Hepatic stellate cell (primary cell): ENCODE data around the gene C1QTNF8.

ENCODE experiments used
- DNase-seq: peaks from one replicate; pipeline ENCODE4 v3.0.0; 2011; ENCODE audit warnings: low spot score

Gene C1QTNF8

DNA sequence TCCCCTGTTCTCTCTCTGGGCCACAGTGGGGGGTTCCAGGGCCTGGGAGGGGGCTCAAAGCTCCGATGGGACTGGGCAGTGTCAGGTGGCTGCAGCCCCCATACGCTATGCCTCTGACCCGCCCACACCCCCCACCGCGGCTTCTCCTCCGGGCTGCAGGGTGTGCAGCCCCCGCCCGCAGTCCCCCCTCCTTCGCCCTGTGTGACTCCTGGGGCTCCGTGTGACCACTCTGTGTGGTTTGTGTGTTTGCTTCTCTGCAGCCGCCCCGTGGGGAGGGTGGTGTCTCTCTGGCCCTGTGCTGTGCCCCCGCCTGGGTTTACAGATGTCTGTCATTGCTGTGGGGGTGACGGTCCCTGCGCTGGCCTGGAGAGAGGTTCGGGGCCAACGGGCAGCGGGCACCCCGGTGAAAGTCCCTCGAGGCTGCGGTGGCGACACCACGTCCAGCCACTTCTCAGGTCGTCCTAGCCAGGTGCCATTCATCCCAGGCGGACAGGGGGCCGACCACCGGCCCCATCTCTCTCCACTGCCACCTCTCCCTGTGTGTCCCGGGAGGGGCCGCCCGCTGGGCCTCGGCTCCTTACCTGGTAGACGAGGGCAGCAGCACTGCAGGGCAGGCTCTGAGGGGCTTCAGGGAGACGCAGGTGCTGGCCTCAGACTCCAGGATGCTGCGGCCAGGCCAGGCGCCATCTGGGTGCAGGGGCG is 18.0 kb downstream of the C1QTNF8 start:
- no peak for DNase-seq

DNA sequence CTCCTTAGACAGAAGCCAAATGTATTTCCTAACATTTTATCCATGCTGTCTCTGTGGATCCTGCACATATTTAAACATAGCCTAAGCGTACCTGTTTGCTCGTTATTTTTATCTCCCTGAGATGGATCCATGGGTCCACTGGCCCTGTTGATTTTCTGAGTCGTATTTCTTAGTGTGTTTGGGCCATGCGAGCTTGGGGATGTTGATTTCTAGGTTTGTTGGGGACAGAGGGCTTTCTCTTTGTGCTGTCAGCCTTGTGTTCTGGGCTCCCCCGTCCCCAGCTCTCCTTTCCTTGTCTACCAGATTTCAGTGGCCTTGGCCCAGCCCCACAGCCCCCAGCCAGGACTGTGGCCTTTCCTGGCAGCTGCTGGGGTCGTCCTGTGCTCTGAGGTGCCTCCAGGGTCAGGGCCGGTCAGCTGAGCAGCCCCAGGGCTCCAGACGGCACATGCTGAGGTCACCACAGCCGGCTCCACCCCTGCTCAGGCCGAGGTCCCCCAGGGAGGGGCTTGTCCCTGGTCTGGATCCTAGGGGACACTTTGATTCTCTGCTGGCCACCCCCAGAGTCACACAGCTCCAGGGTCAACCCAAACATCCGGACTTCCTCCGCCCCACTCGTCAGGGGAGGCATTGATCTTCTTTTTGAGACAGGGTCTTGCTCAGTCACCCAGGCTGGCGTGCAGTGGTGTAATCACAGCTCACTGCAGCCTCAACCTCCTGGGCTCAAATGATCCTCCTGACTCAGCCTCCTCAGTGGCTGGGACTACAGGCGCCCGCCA is 19.1 kb downstream of the C1QTNF8 start:
- no peak for DNase-seq

DNA sequence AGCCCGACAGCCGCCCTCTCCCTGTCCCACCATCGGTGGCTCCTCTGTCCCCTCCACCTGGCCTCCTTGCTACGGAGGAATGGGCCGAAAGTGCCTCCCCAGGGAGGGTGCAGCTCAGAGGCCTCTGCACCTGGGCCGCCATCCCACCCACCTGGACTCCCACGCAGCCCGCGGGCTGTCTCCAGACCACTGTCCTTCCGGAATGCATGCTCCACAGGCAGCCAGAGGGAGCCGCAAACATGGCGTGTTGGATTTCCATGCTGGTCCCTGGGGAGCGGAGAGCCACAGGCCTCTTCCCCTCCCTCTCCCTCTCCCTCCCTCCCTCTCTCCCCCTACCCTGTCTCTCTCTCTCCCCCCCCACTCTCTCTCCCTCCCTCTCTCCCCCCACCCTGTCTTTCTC is 20.5 kb downstream of the C1QTNF8 start:
- no peak for DNase-seq

DNA sequence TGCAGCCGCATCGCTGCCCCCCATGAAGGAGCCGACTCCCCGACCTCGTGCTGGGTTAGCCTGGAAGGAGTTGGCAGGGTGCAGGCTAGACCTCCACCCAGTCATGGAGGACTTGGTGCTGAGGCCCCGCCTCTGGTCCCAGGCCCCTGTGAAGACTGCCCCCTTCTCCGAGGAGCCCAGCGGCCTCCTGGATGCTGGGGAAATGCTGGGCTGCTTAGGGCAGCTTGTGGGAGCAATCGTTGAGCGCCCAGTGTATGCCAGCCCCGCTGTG is 21.7 kb downstream of the C1QTNF8 start:
- DNase-seq: no peak

DNA sequence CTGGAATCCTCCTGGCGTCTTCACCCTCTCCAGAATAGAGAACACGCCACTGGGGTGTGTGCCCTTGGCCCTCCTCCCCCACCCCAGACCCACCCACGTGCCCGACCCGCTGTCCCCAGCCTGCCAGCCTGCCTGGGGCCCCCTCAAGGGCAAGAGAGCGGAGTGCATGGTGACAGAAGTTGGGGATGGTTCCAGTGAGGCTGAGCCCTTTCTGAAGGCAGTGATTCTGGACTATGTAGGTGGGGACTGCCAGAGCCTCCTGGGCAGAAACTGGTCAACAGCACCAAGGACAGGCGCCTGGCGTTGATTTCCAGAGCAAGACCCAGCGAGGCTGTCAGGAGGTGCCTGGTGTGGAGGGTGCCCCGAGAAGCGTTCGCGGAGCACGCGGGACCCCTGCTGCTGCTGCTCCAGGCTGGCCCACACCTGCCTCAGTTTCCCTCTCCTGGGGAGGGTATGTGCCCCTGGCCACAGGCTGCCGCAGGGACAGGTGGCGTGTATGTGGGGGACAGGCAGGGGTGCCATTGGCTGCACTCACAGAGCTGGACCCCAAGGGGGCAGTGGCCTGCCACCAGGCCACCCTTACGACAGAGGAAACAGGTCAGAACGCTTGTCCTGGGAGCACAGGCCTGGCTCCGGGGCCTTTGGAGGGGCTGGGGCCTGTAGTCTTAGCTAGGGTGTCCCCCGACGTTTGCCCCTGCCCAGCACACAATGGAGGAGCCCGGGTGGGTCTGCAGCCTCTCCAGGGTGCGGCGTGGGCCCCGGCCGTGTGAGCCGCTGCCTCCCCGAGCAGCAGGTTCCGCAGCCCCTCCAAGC is 22.3 kb downstream of the C1QTNF8 start:
- no peak for DNase-seq

DNA sequence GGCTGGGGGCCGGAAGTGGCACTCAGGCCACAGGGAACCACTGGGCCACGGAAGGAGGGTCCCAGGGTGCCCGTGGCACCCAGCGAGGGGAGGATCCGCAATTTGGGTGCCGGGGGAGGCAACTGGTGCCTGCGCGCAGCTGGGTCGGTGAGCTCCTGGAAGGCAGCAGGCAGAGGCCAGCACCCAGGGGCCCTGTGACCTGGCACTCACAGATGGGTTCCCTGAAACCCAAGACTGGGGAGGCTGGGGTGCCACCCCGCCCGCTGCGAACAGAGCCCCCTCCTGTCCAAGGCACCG is 22.8 kb downstream of the C1QTNF8 start:
- no peak for DNase-seq

DNA sequence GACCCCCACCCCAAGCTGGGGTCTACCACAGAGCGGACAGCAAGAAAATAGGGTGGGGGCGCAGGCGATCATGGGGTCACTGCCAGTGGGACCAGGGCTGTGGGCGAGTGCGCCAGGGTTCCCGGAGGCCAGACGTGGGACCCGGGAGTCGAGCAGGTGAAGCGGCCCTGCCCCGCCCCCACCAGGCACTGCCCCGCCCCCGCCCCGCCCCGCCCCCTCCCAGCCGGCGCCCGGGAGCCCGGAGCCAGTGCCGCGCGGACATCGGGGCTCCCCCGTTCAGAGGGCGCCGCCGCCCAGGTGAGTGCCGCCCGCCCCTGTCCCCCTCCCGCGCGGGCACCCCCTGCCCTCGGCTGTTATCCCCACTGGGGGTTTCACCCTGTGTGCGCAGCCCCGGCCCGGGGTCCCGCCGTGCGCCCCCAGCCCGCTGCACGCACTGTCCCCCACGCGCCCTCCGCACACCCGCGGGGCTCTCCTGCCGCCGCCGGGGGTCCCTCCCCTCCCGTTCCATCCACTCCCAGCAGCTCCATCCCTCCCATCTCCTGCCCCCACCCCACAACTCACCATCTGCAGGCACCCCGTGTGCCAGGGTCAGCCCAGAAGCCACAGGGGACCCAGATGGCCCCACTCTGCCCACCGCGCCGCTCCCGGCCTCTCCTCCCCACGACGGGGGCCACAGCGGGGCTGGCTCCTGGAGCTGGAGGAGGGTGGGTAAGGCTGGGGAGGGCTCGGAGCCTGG is 23.4 kb downstream of the C1QTNF8 start, which contains the start of gene SSTR5:
SSTR5 (plus strand) TSS at position 222 of the 736 bp plus-strand sequence. CDS start 6,122 bp downstream, outside the sequence.
- no peak for DNase-seq

DNA sequence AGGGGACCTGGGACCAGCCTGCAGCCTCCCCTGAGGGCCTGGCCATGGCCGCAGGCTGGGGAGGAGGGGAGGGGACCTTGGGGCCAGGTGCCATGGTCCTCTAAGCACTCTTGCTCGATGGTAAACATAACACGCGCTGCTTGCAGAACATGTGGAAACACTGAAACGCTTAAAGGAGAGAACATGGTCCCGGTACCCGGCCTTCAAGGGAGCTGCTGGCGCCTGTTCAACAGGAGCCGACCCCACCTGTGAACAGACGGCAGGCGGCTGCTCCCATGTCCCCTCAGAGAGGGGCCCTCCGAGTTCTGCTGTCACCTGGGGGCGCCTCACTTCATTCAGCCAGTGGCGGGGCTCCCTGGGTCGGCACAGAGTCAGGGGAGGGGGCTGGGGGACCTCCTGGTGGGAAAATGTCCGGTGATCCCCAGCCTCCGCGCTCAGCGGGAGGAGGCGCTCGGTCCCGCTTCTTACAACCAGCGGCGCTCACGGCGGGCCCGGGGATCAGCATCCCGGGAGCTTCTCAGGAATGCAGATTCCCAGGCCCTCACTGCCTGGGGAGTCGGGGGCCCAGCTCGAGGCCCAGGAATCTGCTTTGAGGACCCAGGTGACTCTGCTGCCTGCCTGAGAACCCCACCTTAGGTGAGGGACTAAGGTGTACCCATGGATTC is 24.4 kb downstream of the C1QTNF8 start:
- DNase-seq: no peak

DNA sequence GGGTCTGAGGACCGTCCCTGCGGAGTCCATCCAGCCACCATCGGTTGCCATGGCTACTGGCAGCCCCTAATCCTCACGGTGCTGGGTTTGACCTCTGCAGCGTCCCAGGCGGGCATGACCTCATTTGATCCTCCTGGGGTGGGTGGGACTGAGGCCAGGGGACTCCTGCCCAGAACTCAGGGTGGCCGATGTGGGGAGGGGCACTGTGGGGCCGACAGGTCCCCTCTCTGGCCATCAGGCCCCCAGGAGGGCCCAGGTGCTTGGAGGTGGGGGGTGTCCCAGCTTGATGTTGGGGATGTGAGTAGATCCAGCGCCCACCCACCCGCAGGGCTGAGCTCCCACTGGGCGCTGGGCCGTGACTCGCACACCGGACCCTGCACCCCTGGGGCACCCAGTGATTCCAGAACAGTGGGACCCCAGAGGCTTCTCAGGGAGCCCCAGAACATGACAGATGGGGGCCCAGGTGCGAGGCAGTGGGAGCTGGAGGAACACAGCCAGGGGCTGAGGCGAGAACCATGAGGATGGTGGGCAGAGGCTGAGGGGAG is 25.1 kb downstream of the C1QTNF8 start:
- no peak for DNase-seq

DNA sequence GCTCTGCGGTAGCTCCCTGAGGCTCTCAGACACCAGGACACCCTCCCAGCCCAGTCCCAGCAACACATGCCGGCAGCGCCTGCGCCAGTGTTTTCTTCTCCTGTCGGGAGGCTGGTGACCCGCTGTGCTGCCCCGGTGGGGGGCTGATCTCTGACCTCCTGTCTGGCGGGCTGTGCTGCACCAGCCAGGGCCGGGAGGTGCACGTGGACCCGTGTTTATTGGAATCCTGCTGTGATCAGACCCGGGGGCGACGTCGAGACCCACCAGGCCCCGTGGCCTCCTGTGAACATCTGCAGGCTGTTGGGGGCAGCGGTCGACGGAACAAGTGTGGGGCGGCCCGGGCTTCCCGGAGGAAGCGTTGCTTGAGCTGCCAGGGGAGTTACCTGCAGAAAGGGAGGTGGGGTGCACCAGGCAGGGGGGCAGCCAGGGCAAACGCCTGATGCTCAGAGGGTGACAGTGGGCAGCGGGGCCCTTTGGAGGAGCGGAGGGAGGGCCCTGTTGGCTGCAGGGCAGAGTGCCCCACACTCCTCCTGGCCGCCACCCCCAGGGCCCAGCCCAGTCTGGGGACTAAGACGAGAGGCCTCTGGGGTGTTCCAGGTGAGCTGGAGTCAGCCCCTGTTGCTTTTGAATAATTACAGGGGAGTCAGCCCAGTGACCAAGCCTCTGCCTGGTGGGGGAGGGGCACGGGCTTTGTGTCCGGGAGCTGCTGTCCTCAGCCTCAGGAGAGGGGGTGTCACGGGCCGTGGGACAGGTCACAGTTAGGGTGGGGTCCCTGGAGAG is 25.8 kb downstream of the C1QTNF8 start:
- DNase-seq: no peak

DNA sequence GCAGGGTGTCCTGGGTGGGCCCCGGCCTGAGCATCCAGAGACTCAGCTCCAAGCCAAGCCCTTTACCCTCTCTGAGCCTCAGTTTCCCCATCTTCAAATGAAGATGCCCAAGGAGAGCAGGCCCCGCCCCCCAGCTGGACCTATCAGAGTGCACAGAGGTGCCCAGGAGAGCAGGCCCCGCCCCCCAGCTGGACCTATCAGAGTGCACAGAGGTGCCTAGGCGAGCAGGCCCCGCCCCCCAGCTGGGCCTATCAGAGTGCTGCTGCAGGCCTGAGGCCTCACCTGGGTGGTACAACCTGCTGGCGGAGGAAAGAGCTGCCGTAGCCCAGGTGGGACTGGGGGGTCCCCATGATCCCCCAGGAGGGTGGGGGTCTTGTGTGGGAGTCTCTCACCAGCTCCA is 26.9 kb downstream of the C1QTNF8 start:
- no peak for DNase-seq

DNA sequence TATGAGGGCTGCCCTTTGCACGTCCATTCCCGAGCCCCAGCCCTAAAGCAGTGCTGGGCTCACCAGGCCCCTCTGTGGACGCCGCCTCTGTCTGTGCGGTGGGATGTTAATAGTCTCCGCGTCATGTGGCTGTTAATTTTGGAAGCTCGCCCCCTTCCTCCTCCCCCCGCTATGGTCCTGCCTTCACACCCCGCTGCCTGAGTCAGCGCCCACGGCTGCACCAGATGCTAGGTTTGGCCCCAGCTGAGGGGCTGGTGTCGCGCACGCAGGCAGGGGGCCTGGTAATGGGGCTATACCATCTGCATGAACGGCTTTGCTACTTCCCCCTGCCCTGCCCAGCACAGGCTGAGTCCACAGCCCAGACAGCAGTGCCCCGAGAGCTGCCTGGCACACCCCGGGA is 27.6 kb downstream of the C1QTNF8 start:
- no peak for DNase-seq

DNA sequence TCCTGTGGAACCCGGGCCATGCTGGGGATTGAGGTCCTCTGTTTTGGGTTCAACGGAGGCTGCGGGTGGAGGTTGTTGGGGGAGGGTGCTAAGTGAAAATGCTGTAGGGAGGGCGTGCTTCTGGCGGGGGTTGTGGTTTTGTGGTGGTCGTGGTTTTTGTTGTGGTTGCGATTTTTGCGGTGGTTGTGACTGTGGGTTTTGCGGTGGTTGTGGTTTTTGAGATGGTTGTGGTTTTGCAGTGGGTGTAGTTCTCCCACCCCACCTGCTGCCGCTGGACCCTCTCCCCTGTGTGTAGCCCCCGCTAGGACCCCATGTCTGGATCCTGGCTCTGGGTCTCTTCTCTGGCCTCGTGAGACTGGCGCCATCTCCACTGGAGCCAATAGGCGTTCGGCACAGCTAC is 28.4 kb downstream of the C1QTNF8 start:
- no peak for DNase-seq

DNA sequence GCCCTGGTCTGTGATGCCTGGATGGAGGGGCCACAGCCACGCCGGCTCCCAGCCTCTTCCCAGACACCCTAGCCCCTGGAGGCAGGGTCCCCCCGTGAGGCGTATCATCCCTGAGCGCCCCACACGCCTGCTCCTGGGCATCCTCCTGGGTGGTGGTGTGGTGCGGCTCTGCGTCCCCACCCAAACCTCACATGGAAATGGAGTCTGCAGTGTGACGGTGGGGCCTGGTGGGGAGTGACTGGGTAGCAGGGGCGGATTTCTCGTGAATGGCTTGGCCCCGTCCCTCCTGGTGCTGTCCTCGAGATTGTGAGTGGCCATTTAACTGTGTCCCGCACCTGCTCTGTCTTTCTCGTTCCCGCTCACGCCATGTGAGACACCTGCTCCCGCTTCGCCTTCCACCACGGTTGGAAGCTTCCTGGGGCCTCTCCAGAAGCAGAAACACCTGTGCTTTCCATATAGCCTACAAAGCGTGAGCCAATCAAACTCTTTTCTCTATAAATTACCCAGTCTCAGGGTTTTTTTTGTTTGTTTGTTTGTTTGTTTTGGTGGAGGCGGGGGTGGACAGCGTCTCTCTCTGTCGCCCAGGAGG is 29.4 kb downstream of the C1QTNF8 start:
- DNase-seq: no peak

DNA sequence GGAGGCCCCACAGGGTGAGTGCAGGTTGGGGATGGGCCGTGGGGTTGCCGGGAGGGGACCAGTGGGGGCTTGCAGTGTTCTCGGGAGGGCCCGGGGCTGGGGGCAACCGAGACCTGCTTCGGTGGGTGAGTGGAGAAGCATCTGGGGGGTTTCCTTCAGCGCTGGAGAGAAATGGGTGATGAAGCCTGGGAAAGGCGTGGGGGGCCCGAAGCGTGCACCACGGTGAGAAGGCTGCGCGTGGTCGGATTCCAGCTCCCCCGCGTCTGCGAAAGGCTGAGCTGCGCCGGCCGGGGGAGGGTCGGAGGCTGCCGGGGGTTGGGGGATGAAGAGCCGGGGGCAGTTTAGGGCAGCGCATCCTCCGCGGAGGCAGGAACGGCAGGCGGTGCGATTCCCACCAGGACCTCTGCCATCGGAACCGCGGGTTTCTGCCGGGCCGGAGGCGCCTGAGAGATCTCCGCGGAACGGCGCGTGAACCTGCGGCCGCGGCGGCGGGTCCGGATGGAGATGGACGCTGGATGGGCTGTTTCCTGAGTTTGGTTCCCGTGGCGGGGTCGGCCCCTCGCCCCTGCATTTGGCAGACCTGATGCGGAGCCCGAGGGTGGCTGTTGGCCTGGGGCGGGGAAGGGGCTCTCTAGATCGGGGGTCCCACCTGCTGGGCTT is 30.4 kb downstream of the C1QTNF8 start:
- DNase-seq: no peak

DNA sequence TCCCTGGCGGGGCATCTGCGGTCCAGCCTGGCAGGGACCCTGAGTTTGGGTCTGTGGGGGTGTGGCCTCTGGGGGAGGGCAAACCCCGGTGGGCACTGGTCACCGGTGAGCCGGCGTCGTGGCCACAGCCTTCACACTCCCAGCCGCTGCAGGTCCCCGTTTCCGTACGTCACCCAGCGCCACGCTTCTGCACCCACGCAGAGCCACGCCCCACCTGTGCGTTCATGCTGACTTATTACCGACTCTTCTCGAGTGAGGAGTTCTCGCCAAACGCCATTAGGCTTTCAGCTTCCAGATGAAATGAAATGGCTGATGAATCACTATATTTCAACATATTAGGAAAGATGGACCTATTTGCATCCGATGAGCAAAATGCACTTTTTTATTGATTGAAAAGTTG is 32.3 kb downstream of the C1QTNF8 start:
- DNase-seq: no peak

DNA sequence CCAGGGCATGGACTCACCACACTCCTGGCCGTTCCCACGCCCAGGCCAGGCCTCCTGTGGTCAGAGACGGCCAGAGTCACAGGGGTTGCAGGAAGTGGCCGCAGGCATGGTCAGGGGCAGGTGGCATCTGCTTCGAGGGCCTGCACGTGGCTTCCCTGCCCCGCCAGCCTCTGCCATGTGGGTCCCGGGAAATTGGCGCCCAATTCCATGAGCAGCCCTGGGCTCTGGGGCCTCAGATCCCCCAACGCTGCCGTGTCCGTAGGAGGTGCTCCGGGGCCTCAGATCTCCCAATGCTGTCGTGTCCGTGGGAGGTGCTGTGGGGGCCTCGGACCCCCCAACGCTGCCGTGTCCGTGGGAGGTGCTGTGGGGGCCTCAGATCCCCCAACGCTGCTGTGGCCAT is 33.1 kb downstream of the C1QTNF8 start:
- no peak for DNase-seq

DNA sequence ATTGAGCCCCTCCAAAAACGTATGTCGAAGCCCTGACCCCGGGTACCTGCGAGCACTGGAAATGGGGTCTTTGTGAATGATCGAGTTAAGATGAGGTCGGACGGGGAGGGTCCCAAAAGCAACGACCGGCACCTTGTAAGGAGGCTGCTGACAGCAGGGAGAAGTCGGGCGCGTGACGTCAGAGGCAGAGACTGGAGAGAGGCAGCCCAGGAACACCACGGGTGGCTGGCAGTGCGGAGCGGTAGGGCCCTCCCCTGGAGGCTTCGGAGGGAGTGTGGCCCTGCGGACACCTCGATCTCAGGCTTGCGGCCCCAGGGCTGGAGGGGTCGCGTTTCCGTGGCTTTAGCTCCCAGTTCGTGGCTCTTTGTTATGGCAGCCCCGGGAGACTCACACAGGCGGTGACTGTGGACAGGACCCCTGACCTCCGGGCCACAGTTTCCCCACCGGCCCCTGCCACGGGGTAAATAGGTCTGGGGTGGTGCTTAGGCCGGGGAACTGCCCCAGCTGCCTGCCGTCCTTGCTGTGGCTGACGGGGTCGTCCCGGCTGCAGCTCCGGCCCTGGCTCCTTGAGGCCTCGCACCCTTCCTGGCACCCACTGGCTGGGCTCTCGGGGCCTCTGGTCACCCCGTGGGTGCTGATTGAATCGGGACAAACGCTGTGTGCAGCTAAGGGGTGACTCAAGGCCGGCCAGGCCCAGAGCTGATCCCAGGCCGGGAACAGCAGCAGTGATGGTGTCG is 34.1 kb downstream of the C1QTNF8 start:
- DNase-seq: no peak
